ENCODE results near the gene SPSB4.
"Not testable (repeated sequence)": the region's sequence is repeated elsewhere in the genome, so short reads cannot be mapped to it uniquely, and the experiment has no call there.

Gene SPSB4

DNA sequence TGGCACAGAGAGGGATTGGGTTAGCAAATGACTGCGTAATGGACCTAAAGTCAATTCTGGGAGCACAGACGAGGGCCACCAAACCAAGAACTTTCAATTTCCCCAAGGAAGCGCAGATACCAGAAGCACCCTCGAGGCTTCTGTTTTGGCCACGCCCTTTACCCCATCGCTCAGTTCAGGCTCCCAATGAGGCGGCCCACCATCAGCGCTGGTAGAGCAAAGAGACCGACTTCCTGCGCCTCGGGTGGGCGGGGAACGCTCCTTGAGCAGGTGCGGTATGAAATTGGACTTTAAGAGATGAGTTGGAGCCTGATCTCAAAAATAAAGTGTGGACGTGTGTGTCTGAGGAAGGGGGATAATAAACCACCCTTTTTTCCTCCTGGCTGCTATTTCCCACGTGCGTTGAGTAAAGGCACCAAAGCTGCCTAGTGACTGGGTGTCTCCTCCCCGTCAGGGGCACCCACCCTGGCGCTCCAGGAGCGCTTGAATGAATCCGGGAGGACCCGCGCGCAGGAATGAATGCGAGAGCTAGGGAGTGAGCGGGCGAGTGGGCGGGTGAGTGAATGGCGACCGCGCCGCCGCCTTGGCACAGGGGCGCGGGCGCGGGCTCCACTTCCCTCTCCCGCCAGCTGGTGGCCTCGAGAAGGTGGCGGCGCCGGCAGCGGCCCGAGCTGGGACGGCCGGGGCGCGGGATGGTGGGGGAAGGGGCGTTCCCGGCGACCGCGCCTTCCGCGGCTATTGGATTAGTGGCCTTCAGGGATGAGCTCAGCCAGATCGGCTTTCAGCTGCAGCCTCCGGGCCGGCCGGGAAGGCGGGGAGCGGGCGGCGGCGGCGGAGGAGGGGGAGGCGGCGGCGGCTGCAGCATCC lies at the start of gene SPSB4:
TSS of gene SPSB4 (plus strand) at position 772 of the 867 bp plus-strand sequence. CDS start 14,758 bp downstream, outside the sequence.
- DNase-seq (ENCODE audit: low read depth) = no peak

DNA sequence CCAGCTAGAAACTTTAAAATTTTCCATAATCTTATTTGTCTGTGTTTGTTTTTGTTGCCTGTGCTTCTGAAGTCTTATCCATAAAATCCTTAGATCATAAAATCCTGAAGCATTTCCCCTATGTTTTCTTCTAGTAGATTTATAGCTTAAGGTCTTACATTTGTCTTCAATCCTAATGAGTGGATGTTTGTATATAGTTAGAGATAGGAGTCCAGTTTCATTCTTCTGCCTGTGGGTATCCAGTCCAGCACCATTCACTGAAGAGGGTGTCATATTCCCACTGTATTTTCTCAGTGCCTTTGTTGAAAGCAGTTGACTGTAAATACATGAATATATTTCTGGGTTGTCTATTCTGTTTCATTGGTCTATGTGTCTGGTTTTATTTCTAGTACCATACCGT lies 44.8 kb upstream of the SPSB4 start:
- no peak for DNase-seq (ENCODE audit: low read depth)

- DNase-seq (ENCODE audit: low read depth) = no peak
Measured at GRCh38 chr3:141009496-141009895, 41.7 kb upstream of the SPSB4 start.

- peak; percentile 60 for DNase-seq (ENCODE audit: low read depth)
Measured at GRCh38 chr3:141011232-141011996, 39.7 kb upstream of the SPSB4 start.

GRCh38 chr3:141011997-141012262 lies 39.2 kb upstream of the SPSB4 start:
- DNase-seq (ENCODE audit: low read depth) = no peak

DNA sequence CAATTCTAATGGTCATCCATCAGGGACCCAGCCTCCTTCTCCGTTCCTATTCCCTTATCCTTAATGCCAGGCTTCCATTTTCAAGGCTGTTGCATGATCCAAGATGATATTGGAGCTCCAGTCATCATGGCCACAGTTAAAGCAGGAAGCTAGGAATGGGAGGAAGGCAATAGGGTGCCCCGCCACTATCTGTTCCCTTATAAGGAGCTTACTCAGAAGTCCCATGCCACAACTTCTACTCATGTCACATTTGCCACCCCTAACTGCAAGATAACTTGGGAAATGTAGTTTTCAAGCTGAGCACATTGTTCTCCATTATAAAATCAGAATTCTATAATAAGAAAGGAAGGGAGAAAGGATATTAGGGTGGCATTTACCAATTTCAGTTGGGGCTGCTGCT lies 38.6 kb upstream of the SPSB4 start:
- DNase-seq (ENCODE audit: low read depth) = no peak

GRCh38 chr3:141015481-141015880 lies 35.7 kb upstream of the SPSB4 start:
- no peak for DNase-seq (ENCODE audit: low read depth)

DNA sequence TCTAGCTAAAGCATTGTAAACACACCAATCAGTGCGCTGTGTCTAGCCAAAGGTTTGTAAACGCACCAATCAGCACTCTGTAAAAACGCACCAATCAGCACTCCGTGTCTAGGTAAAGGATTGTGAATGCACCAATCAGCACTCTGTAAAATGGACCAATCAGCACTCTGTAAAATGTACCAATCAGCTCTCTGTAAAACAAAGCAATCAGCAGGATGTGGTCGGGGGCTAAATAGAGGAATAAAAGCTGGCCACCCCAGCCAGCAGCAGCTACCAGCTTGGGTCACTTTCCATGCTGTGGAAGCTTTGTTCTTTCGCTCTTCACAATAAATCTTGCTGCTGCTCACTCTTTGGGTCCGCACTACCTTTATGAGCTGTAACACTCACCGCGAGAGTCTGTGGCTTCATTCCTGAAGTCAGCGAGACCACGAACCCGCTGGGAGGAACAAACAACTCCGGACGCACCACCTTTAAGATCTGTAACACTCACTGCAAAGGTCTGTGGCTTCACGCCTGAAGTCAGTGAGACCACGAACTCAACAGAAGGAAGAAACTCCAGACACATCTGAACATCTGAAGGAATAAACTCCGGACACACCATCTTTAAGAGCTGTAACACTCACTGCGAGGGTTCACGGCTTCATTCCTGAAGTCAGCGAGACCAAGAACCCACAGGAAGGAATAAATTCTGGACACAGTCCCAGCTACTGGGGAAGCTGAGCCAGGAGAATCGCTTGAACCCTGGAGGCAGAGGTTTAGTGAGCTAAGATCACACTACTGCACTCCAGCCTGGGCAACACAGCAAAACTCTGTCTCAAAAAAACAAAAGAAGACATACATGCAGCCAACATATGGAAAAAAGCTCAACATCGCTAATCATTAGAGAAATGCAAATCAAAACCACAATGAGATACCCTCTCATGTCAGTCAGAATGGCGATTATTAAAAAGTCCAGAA lies 33.5 kb upstream of the SPSB4 start:
- not testable (repeated sequence) for DNase-seq (ENCODE audit: low read depth)

- no peak for DNase-seq (ENCODE audit: low read depth)
Measured at GRCh38 chr3:141019244-141019643, 31.9 kb upstream of the SPSB4 start.

DNA sequence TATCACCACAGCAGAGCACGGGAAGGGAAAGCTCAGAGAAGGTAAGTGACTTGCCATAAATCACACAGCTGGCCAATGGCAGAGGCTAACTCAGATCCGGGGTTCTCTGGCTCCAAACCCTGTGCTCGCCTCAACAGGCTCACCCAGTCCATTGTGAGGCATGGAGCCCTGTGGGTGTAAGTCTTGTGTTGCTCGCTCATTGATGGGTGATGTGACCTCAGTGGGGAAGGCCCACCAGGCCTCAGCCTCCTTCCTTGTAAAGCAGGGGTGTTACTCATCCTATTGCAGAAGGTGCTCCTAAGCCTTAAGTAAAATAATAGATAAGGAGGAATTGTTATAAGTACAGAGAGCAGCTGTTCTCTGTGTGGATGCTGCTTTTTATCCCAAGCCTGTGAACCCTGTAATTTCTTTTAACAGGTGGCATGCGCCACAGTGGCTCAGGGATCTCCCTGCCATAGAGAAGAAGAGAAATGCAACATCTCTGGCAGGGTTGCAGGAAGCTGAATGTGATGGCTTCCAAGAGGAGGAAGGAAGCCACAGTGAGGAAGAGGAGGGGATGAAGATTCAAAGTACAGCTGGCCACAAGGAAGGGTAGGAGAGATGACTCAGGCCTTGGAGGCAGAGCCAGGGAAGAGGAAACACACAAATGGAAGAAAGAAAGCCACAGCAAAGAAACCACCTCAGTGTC lies 30.9 kb upstream of the SPSB4 start:
- DNase-seq (ENCODE audit: low read depth) = no peak

GRCh38 chr3:141021261-141021660 lies 29.9 kb upstream of the SPSB4 start:
- no peak for DNase-seq (ENCODE audit: low read depth)

DNA sequence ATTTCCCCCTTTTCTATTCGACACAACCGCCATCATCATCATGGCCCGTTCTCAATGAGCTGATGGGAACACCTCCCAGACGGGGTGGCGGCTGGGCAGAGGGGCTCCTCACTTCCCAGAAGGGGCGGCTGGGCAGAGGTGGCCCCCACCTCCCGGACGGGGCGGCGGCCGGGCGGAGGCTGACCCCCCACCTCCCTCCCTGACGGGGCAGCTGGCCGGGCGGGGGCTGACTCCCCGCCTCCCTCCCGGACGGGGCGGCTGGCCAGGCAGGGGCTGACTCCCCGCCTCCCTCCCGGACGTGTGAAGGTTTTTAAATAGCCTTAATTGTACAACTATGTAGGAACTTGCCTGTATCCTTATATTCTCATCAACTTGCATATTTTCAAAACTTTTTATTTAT lies 20.9 kb upstream of the SPSB4 start:
- no peak for DNase-seq (ENCODE audit: low read depth)

DNA sequence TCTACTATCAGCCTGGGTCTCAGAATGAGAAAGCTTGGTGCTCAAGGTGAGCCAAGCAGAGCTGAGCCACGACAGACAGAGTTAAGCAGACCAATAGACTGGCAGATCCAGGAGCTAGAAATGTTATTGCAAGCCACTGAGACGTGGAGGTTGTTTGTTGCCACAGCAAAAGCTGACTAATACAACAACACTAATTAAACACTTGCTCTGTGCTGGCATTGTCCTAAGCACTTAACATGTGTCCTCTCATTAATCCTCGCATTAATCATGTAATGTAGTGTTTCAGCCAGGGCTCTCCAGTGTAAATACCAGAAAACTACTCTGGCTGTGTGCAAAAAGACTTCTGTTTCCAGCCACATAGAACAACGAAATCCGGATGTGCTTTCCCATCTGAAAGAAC lies 11.6 kb upstream of the SPSB4 start:
- no peak for DNase-seq (ENCODE audit: low read depth)

- no peak for DNase-seq (ENCODE audit: low read depth)
Measured at GRCh38 chr3:141044695-141045641, 6.2 kb upstream of the SPSB4 start.

DNA sequence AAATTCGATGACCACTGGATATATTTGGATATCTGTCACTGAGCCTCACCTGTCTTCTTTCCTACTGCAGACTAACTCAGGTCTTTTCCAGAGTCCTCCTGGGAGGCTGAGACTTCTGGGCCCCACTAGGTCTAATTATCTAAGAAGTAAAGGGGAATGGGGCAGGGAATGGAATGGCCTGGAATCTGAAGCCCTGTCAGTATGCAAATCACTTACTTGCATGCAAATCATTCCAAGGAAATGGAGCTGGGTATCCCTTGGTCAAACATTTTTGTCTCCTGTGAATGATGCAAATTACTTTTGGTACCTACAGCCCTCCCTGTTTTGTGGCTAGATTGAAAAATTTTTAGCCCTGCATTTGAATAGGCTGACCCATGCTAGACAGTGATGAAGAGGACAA lies 5.3 kb upstream of the SPSB4 start:
- no peak for DNase-seq (ENCODE audit: low read depth)

DNA sequence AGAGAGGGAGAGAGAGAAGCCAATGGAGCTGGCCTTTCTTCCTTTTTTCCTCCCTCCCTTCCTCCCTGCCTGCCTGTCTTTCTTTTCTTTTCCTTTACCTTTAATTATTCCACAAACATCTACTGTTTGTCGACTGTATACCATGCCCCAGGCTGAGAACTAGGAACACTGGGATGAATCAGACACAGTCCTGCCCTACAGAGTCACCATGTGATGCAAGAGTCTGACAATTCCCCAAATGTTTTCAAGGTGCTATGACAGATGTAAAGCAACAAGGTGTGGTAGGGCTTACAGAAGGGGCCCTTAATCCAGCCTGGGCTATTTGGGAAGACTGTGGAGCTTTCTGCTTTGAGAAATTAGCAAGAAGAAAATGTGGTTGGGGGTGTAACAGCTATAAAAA lies 4.0 kb upstream of the SPSB4 start:
- no peak for DNase-seq (ENCODE audit: low read depth)

DNA sequence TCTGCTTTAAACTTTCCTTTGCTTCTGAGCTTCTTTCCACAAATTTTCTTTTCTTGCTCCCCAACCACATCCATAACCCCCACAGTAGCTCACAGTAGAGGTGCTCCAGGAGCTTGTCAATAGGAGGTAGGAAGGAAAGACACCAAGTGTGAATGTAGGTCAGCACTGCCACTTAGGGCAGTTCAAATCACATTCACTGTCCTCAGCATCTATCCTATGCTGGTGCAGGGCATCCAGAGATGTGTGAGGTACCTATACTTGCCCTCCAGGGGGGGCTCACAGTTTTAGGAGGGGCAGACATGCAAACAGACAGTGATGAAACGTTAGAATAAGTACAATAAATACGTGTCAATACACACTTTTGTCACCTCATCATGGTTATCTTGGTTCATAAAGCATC lies 1.5 kb upstream of the SPSB4 start:
- DNase-seq (ENCODE audit: low read depth) = no peak

- no peak for DNase-seq (ENCODE audit: low read depth)
Measured at GRCh38 chr3:141051443-141052200, 475 bp downstream of the SPSB4 start.

DNA sequence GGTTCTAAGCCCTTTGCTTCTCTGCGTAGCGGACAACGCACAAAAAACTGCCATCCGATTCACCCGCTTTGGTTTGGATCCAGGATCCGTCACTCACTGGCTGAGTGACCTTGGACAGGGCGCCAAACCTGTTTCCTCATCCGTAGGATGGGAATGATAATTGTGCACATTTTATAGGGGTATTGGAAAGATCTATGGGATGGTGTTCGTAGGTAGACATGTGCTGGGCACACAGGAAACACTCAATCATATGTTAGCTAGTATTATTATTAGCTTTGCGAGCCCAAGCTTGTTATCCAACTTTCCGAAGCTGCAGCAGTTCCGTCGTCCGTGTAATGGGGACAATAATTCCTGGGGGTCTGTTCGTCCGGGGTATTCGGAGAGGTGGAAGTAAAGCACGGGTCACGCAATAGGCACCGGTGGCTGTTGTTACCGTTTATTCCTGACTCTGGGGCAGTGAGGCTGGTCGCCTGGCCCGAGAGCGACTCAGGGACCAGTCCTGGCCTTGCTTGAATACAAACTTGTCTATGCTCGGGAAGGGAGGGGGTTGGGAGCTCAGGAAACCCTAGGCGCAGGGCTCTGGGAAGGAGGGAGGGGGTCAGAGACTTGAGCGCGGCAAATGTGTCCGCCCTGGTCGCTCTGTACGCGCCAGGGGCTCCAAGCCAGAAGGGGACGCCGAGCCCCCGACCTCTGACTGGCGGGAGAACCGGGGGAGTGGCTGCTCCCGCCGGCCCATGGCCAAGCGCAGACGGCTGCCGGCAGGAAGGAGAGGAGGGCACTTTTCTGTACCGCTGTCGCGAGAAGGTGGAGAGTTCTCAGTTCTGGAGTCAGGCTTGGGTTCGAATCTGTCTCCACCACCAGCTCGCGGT lies 1.3 kb downstream of the SPSB4 start:
- no peak for DNase-seq (ENCODE audit: low read depth)

All from stimulated activated CD8-positive, alpha-beta memory T cell treated with anti-CD3 and anti-CD28 coated beads, Interleukin-4, amount 100 ng/mL, for 24 hours (primary cell).